GM21619 (cell line): ENCODE results near the gene SNX20.

Source experiments
- ATAC-seq: cut with Tn5 transposase; IDR thresholded peaks from one replicate; pipeline ENCODE4 v1.9.1; 2021; ENCODE audit not compliant: unreplicated experiment

SNX20 gene

DNA sequence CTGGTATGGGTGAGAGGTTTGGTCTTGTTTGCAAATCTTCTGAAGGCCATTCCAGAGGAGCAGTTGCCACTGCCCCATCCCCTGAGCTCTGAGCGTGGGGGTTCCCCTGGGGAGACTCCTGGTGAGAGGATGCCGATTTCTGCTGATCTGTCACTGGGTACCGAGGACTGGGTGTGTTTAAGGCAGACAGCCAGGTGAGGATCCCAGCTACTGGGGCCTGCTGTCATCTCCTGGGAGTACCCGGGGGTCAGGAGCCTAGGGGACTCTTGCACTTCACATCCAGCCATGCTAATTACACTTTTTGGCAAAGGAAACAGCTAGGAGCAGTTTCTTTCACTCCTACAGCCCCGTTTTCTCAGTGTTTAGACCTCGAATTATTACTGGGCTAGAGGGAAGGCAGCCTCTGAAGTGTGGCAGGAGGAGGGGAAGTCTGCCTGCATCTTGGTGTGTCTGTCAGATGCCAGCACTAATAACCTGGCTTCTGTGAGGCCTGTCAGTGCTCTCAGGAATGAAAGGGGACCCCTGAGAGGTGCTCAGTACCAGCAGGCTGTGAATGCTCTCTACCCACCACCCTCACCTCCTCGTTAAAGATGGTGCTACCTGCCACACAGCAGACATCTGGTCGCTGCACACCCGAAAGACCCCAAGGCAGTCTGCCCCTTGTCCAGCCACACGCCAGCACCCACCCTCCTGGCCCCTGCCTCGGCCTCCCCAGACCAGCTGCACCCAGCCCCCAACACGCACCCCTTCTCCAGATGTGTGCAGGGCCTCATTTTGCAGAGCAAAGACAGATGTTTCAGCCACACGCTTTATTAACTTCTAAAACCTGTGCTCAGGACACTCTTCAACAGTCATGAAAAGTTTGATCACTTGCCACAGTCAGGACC, 43.2 kb downstream of the SNX20 start:
- no peak for ATAC-seq

DNA sequence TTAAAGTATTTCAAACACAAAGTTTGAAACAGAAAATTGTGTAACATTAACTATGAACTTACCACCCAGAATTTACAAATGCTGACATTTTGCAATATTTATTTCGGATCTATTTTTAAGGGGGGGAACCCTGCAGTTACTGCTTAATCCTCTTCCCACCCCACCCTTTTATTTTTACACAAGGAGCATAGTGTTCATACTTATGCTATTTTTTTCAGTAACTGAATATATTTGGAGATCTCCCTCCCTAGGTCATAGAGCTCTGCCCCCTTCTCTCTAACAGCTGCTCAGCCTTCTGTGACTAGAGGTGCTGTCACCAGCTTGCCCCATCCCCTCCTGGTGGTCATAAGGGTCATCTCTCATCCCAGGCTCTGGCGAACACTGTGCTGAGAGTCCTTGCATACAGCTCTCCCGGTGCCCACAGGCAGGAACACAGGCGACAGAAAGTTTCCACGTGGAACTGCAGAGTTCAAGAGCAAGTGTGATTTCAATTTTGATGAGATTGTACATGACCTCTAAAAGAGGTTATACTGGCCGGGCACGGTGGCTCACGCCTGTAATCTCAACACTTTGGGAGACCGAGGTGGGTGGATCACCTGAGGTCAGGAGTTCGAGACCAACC, 44.2 kb downstream of the SNX20 start:
- ATAC-seq: no peak

DNA sequence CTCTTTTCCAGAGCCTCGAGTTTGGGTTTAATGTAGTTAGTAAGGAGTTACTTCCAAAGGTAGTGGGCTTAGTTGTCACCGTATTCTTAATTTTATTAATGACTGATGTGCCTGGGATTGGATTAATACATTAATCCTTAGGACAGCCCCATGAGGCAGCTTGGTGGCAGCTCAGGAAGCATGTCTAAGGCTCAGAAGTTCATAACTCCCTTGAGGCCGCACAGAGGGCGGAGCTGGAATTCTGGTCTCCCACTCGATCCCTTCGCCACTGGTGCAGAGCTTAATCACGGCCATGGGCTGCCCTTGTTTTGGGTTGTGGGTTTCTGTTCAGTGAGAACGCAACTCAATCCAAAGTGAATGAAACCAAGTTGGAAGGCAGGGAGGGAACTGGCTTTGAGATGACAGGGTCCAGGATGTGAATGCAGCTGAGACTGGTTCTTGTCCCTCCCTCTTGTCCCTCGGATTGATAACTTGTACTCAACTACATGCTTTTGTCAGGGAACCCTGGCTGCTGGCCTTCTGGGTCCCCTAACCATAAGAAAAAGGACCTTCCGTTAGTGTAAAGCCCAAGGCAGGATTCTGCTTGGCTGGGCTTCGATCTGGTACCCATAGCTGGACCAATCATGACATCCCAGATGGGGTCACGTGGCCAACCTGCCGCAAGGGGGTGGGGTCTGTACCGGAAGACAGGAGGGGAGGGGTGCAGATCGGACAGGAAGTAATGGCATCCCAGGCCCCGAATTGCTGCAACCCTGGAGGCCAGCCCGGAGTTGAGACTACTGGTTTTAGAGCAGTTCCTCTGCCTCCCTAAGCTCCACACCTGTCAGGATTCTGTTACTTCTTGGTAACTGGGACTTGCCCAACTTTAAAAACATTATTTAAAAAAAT, 45.4 kb downstream of the SNX20 start:
- ATAC-seq: no peak

DNA sequence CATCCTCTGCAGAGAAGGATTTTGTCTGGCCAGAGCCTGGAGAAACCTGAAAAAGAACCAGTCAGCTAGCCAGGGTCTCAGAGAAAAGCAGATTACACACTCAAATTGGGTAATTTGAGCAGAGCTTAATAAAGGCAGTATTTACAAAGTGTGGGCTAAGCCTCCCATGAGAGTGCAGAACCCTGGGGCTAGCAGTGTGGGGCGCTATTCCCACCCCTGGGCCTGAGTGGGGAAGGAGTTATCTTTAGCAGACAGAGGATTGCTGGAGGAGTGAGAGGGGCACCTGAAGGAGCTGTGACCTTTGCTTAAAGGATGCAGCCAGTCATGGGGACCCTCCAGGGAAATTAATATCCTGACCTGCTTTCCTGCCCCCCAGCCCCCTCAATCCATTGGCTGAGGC, 46.2 kb downstream of the SNX20 start:
- no peak for ATAC-seq

DNA sequence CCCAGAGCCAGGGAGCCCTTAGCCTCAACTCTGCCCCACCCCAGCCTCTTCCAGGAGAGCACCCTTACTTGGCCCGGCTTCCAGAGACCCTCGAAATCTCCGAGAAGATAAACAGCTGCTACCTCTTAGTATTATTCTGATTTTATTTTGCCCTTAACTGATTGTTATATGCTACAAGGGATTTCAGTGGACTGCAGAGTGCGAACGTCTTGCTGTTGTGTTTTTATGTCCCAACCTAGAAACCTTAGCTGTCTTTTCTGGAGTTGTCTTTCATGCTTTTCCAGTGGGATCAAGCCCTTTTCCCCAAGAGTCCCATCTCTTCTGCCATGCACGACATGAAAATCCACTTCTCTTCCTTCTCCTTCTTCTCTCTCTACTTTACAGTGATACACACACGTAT, 47.0 kb downstream of the SNX20 start:
- ATAC-seq: no peak

DNA sequence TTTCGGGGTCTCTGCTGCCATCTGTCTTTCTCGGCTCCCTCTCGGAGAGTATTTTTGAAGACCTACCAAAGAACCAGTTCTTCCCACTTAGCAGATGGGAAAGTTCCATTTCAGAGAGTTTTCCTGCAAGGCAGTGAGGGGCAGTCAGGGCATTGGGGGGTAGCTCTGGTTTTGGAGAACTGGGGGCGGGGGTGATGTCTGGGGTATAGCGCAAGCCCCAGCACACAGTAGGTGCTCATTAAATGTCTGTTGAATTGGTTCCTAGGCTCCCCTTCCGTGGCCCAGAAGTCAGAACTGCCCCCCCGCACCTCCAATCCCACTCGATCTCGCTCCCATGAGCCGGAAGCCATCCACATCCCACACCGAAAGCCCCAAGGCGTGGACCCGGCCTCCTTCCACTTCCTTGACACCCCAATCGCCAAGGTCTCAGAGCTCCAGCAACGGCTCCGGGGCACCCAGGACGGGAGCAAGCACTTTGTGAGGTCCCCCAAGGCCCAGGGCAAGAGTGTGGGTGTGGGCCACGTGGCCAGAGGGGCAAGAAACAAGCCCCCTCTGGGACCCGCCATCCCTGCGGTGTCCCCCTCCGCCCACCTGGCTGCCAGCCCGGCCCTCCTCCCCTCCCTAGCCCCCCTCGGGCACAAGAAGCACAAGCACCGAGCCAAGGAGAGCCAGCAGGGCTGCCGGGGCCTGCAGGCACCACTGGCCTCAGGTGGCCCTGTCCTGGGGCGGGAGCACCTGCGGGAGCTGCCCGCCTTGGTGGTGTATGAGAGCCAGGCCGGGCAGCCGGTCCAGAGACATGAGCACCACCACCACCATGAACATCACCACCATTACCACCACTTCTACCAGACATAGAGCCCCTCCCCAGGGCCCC, 47.9 kb downstream of the SNX20 start:
- ATAC-seq: no peak

DNA sequence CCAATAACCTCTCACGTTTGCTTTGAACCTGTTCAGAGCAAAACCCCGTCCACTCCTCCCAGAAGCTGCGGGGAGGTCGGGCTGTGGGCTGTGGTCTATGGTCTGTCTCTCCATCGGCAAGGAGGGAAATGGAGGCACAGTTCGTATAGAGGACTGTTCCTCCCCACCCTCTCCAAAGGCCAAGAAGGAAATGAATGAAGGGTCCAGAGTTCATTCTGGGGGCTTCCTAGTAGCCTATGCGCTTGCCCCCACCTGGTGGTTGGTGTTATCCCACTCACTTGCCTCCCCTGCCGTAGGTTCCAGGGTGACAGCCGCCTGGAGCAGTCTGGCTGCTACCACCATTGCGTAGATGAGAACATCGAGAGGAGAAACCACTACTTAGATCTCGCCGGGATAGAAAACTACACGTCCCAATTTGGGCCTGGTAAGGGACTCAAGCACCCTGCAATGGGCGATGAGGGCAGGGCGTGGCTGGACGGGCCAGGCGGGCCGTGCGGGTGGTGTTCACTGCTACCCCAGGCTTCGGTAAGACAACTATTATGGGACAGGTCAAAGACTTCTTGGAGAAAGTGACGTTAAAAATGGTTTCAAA, 49.0 kb downstream of the SNX20 start:
- no peak for ATAC-seq

DNA sequence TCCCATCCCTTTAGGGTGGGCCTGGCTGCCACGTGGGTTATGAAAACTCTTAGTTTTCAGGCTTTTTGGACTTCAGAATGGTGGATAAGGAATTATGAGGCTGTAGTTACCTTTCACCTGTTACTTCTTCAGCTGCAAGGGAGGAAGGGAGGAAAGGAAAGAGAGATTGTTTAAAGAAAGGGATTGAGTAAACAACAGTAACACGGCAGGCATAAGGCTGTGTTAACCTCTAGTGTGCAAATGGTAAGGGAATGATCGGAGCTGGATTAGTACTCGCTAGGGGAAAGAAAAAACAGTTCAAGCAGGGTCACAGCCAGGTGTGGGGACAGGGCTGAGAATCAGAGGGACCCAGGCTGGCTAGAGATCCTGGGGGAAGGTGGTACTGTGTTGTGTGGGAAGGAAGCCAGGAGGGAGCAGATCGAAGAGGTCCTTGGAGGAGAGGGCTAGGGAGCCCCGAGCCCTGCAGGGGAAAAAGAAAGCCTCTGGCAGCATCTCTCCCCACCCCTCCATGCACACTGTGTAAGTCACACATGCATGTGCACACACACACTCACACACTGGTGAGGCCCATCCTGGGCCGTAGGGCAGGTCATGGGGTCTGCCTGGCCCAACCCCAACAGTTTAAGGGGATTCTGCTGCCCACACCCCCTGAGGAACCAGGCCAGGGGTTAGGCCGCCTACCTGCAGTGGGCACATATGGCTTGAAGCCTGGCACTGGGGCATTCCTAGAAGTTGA, 49.7 kb downstream of the SNX20 start:
- ATAC-seq: no peak

DNA sequence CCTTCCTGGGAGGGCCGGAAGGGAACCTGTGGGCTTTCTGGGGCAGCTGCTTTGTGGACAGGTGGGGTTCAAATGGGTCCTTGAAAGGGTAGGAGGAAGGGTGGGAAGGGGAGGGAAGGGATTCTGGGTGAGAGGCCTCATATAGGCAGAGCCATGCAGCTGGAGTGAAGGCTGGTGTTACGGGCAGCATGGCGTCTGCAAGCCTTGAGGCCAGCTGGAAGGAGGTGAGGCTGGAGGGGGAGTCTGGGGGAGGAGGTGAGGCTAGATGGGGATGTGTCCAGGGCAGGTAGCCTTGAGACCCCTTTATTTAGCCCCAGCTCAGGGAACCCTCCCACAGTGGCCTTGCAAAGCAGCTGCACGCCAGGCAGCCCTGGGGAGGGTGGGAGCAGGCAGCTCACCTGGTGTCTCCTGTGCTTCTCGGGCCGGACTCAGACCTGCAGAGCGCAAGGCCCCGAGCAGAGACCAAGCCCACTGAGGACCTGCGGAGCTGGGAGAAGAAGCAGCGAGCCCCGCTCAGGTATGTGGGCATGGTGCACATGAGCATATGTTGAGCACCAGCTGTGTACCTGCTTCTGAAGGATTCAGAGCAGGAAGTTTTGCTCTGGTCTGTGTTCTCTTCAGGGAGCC, 50.6 kb downstream of the SNX20 start:
- ATAC-seq: no peak

DNA sequence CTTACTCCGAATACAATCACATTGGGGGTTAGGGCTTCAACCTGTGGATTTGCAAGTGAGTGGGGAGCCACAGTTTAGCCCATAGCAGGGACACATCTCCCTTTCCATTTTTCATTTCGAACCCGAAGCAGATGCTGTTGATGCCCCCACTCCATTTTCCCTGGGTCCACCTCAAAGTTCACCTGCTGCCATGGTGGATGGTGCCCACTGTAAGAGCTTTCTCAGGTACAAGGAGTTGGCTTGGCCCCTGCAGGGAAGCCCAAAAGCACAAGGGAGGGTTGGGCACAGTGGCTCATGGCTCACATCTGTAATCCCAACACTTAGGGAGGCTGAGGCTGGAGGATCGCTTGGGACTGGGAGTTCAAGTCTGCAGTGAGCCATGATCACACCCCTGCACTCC, 51.8 kb downstream of the SNX20 start:
- ATAC-seq: no peak

DNA sequence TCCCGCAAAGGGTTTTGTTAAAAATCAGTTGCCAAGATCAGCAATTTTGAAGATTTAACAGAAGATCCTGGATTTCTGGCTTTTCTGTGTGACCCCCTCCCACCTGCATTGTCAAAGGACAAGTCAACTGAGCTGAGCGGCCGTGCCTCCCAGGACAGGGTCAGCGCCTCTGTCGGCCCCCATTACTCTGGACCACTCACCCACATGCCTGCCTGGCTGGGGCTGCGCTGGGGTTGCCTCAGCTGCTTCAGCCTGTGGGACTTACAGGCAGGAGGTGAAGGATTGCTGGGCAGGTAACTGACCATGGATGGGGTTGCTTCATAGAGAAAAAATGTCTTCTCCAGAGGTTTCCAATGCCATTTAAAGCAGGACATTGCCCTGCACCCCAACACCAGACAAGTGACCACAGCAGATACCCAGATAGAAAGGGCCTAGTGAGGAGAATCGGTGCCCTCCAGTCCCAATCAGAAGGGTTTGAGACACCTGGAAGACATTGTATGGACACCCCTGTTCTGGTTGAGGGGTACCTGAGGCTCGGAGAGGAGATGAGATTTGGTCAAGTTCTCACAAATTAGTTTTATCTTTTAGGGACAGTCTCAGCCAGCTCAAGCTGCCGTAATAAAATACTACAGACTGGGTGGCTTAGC, 52.8 kb downstream of the SNX20 start:
- no peak for ATAC-seq

DNA sequence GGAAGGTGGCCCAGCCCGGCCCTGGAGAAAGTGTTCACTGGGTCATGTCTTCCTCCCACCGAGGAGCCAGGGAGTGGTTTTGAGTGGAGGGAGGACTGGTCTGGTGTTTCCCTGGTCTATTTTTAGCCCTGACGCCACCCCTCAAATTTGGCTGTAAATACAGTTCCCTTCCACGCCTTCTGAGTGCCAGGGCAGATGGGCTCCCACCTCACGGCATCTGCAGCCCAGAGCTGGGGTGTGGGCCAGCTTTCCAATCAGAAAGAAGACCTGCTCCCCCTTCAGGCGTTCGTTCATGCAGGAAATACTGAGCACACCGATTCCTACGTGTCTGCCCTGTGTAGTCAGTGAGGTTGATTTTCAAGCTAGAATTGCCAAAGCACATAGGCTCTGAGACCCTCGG, 53.7 kb downstream of the SNX20 start:
- no peak for ATAC-seq

DNA sequence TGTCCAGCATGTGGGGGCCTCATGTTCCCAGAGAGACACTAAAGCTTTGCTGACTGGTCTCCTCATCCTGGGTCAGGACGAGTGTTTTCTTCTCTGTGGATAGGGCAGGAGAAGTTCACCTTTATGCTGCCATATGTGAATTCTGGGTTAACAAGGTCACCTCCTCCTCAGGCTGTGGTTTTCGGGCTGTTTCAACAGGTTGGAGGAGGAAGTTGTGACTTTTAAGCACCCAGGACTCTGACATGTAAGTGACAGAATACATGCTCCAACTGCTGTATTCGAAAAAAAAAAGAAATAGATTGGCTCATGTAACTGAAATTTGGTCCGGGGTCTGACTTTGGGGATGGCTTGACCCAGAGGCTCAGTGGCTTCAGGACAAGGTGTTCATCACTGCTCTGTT, 54.2 kb downstream of the SNX20 start:
- ATAC-seq: no peak

DNA sequence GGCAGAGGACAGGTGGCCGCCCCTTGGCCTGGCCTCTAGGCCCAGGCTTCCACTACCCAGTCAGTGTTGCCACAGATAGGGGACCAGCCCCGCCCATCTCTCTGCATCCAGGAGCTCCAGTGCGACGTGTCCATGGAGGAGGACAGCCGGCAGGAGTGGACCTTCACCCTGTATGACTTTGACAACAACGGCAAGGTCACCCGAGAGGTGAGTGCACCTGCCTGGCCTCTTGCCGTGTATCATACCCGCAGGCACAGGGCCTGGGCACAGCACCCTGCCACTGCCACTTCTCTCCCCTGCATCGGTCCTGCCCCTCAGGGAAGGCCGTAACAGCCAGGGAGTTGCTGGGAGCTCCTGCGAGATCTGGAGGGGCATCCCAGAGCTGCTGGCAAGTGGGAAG, 55.7 kb downstream of the SNX20 start:
- ATAC-seq: no peak

DNA sequence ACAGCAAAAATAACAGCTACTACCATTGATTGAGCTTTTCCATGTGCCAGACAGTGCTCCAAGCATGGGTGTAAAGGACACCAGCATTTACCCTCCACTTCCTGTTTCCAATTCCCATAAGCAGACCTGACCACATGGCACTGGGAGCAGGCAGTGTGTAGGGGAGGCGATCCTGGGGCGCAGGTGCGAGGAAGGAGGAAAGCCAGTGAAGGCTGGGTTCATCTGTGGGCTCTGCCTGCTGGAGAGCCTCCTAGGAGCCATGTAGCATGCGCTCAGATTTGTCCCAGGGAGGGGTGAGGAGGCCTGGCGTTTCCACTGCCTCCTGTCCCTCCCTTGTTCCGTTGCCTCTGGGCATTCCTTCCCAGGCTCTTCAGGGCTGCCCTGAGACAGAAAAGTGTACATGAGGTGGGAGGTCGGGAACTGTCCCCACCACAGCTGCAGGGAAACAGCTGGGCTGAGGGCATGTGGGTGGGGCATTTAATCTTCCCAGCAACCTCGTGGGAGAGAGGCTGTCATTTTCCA, 56.6 kb downstream of the SNX20 start:
- no peak for ATAC-seq

DNA sequence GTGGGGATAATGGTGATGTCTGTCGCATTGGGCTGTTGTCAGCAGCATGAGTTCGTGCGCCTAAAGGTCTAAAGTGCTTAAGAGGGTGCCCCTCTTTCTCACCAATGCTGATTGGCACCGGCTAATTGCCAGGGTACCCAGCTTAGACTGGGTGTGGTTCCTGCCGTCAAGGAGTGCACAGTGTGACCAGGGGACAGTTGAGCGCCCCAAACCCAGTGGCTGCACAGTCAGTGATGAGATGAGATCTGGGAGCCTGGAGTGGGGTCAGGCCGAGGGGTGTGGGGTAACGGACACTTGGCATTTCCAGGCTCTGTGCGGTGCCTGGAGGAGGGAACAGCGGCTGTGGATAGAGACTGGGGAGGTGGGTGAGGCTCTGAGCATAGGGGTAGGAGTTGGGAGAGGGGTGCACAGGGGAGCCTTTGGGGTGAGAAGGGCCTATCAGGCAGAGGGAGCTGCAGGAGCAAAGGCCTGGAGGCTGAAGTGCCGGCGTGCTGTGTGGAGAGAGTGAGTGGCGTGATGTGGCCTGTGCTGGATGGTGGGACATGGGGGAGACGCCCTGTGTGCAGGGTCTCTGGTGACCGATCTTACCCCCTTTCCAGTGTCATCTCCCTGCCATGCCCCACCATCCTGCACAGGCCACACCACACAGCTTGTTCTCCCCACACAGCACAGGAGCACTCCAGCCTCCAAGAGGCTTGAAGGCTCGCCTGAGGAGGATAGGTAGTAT, 58.3 kb downstream of the SNX20 start:
- ATAC-seq: no peak

DNA sequence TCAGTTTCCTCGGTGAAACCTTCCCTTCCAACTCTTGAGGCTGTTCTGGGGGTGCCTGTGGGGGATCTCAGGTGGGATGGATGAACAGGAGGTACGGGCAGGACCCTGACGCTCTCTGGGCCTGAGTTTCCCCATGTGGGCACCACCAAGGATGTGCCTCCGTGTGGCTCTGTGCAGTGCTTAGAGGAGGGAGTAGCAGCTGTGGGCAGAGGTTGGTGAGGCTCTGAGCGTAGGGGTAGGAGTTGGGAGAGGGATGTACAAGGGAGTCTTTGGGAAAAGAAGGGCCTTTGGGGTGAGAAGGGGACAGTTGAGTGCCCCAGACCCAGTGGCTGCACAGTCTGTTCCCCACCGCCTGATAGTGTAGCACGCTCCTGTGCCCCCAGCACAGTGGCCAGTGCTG, 59.1 kb downstream of the SNX20 start:
- no peak for ATAC-seq
